ENCODE measurements around the gene FARS2. TPM values are rescaled to one million over a fixed set of nuclear protein-coding genes. Genes with fewer than 3 reads are reported as not detected.
"Not testable (repeated sequence)": the region's sequence is repeated elsewhere in the genome, so short reads cannot be mapped to it uniquely, and the experiment has no call there.

FARS2 gene
- polyA plus RNA-seq, 1 donor, result 18.7 TPM

DNA sequence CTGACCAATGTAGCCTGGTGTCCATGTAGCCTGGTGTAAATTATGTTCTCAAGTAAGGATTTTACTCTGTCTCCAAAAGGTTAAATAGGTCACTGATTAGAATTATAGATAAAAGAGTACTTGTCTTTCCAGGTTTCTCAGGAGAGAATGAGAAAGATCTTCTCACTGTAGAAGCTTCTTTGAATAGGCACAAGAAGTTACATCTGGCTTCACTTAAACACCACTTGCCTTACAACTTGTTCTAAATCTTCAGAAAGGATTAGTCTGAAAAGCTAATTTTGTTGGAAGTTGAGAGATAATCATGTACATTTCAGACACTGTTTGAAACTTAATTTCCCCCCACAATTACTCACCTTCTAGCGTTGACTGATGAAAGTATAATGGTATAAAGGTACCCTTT is 275.3 kb downstream of the FARS2 start:
- DNase-seq, result no peak

DNA sequence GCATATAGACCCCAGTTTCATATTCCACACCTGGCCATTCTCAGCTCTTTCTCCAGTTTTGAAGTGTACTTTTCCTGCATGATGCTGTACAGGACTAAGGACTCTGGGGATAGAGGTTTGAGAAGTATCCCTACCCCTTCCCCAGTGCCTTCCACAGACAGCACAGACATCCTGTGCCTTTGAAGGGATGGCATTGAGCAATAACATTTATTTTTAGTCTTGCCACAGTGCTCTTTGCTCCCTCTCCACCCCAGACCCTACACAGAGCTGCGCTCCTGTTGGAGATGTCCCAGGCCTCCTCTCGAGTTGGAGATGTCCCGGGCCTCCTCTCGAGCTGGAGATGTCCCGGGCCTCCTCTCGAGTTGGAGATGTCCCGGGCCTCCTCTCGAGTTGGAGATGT is 275.8 kb downstream of the FARS2 start:
- DNase-seq, result no peak

- no peak for DNase-seq
These were observed 276.7 kb downstream of the FARS2 start for GRCh38 chr6:5537967-5538366.

DNA sequence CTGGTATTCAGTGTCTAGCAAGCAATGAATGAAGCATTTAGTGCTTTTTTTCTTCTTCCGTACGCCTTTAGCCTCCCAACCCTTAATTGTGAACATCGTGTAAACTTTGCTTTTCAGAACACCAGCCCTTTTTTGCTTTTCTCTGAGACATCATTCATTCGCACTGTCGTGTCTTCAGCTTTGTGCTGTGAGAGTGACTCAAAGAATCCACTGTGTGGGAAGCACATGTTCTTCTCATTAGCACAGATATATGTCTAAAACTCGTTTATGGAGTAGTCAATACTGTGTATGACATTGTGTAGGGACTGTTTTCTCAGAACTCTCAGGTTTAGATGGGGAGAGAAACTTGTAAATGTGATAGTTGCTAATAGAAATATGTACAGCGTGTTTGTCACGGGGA is 279.1 kb downstream of the FARS2 start:
- no peak for DNase-seq

- no peak for DNase-seq
These were observed 279.7 kb downstream of the FARS2 start for GRCh38 chr6:5541025-5541424.

DNA sequence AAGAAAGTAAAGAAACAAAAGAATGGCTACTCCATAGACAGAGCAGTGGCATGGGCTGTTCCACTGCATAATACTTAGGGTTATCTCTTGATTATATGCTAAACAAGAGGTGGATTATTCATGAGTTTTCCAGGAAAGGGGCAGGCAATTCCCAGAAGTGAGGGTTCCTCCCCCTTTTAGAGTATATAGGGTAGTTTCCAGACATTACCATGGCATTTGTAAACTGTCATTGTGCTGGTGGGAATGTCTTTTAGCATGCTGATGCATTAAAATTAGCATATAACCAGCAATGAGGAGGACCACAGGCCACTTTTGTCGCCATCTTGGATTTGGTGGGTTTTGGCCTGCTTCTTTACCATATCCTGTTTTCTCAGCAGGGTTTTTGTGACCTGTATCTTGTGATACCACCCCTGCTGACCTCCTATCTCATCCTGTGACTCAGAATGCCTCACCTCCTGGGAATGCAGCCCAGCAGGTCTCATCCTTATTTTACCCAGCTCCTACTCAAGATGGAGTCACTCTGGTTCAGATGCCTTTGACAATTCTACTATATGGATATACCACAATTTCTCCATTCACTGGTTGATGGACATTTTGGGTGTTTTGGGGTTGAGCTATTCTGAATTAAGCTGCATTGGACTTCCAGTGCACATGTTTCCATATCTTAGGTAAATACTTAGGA is 280.6 kb downstream of the FARS2 start:
- DNase-seq, result no peak

DNA sequence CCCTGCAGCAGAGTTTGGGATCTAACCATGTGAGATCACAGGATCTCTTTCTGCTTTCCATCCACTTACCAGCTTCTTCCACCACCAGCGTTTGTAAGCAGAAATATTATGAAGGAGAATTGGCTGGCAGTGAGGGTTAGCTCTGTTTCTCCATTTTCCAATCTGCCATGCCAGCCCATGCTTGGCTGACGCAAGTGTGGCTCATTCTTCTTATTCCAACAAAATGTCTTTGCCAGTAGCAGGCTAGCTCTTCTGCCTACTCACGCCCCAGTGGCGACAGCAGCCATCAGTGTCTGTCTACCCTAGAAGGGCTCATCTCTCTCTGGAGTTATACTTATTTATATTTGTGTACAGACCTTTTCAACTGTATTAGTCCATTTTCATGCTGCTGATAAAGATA is 286.2 kb downstream of the FARS2 start:
- DNase-seq, result no peak

- no peak for DNase-seq
These were observed 289.3 kb downstream of the FARS2 start for GRCh38 chr6:5550631-5551030.

DNA sequence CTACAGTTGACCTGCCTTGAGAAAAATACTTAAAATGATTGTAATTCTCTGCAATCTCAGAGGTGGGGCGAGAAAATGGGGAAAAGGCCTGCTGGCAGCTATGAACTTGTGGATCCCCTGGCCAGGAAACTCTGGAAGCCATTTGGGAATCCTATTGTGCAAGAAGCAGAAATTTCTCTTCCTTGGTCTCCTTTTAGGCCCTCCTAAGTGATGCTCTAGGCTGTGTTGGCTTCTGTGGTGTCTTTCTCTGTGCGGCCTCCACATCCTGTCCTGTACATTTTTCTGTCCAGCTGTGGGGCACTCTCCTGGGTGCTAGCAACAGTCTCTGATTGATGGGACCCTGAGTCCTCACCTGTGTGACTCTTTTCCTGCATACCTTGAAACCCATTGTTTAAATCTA is 290.9 kb downstream of the FARS2 start:
- DNase-seq, result no peak

DNA sequence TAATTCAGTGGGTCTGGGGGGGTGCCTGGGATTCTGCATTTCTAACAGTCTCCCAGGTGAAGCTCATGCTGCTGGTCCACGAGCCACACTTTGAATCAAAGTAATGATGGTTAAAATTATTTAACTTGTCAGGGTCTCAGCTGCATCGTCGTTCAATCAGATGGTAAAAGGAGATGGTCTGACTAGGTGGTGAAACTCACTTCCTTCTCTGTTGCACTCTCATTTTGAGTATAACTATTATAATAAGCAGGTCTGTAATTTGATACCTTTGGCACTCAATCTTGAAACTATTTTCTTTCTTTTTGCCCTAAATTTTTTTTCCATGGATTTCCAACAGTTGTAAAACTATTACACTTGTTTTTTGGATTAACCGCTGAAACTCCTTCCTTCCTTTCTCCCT is 292.5 kb downstream of the FARS2 start:
- DNase-seq, result no peak

DNA sequence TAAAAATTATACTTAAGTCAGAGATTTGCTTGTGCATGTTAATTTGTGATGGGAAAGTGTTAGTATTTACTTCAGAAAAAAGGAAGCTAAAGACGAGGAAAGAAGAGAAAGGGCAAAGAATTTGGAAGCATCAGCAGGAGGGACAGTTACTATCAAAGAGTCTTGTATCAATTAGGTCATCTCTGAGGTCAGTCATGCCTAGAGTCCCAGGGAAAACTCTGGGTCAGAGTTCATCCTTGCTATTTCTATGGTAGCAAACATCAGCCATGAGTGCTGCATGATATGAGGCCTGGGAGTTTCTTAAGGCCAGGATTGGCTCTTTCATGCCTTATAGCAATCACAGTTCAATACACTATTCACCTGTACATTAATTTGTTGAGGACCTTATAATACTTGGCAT is 292.9 kb downstream of the FARS2 start:
- DNase-seq, result no peak

DNA sequence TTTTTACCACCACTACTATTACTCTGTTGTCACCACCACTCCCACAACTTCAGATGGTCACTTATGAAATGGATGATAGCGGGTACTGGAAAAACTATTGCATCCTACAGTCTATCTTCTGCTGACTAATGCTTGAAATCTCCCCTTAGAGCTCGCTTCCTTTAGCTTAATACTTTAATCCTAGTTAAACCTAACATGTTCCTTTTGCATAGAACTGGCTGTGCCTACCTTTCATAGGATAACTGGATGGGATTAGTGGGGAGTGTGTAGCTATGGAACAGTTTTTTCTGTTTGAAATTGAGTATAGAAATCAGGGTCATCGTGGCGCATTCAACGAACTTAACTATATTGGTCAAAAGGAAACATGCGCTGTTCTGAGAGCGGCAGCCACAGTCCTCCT is 294.7 kb downstream of the FARS2 start:
- no peak for DNase-seq

- DNase-seq, result no peak
These were observed 296.2 kb downstream of the FARS2 start for GRCh38 chr6:5557506-5557905.

- no peak for DNase-seq
These were observed 298.3 kb downstream of the FARS2 start for GRCh38 chr6:5559651-5560050.

- no peak for DNase-seq
These were observed 301.0 kb downstream of the FARS2 start for GRCh38 chr6:5562277-5562676.

- DNase-seq, result no peak
These were observed 301.8 kb downstream of the FARS2 start for GRCh38 chr6:5563086-5563485.

DNA sequence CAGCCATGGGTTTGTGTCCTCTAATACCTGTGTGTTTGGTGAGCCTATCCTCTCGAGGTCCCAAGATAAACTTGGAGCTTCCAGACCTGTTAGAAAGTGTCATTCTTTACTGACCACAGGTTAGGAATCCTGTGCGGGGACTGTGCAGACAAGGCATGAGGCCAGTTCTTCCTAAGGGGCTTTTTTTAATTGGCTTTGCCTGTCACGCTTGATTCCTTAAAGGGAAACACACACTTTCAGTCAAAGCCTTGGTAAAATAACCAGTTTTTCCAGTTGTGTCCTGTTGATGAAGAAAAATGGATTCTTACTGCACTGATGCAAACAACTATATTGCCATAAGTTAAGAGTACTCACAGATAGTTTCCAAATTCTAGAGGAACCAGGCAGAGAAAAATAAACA is 303.4 kb downstream of the FARS2 start:
- DNase-seq, result not testable (repeated sequence)

- DNase-seq, result no peak
These were observed 304.7 kb downstream of the FARS2 start for GRCh38 chr6:5565971-5566370.

- no peak for DNase-seq
These were observed 305.4 kb downstream of the FARS2 start for GRCh38 chr6:5566718-5567117.

GRCh38 chr6:5567352-5567751 is 306.0 kb downstream of the FARS2 start:
- no peak for DNase-seq

DNA sequence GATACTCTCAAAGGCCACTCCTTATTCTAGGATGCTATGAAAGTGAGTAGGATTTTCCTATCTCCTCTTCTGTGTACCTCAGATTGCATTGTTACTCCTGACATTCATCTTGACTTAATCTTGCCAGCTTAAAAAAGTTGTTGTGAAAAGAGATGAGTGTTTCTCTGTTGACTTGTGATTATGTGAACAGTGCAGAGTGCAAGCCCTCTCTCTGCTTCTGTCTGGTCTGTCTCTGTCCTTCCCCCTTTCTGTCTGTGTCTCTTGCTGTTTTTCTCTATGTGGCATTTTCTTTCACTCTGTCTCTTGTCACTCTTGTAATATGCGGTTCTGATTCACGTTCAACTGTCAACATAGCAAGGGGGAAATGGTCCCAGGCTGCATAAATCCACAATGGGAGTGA is 306.6 kb downstream of the FARS2 start:
- no peak for DNase-seq

GRCh38 chr6:5569491-5569890 is 308.2 kb downstream of the FARS2 start:
- no peak for DNase-seq

DNA sequence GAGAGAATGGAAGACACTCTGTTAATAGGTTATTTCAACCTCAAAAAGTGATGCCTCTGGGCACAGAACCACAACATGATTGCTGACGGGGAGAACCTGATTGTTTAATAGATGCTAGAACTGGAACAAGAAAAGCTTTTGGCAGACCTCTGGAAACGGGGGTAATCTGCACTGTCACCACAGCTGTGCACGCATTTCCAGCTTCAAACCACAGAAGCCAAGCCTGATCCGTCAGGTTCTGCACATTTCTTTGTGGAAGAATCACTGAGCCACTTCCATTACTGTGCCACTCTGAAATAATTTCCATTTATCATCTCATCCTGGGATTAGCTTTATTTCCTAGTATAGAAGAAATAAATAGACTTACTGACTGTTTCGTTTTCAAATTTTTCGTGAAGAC is 309.3 kb downstream of the FARS2 start:
- no peak for DNase-seq

DNA sequence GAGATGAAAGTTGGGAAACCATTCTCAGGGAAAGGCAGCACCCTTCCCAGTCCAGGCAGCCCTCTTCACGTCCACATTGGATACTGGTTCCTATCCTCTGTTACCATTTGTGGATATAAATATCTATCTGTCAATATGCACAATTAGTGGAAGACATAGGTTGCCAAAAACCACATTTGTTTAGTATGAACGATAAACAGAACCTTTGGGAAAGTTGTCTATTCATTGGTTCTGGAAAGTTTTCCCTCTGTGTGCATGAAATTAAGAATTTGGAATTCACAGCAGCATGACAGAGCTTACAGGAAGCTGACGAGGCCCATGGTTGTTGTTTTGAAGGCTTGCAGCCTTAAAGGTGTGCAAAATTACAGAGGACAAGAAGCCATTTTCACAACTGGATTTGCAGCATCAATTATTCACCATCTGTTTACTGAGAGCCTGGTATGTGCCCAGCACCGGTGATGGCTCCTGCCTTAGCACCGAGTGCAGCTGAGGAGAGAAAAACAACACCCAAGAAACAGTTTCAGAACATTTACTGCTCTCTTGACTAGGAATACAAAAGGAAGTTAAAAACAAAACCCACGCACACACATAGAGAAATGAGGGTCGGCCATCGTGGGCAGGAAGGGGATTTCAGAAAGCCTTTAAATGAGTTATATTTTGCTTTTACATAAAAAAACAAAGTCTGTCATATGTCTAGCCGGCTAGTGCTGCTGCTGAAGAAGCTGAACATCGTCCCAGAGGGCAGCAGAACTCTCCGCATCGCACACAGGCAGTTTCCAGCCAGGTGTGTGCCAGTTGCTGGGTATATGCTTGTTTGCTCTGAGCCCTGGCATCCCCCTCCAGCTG is 319.6 kb downstream of the FARS2 start:
- DNase-seq, result no peak

All from left kidney (tissue), 2 donors.